Measurements from ENCODE around the gene ILKAP.
"Not testable (repeated sequence)": the region's sequence is repeated elsewhere in the genome, so short reads cannot be mapped to it uniquely, and the experiment has no call there.

ILKAP gene

DNA sequence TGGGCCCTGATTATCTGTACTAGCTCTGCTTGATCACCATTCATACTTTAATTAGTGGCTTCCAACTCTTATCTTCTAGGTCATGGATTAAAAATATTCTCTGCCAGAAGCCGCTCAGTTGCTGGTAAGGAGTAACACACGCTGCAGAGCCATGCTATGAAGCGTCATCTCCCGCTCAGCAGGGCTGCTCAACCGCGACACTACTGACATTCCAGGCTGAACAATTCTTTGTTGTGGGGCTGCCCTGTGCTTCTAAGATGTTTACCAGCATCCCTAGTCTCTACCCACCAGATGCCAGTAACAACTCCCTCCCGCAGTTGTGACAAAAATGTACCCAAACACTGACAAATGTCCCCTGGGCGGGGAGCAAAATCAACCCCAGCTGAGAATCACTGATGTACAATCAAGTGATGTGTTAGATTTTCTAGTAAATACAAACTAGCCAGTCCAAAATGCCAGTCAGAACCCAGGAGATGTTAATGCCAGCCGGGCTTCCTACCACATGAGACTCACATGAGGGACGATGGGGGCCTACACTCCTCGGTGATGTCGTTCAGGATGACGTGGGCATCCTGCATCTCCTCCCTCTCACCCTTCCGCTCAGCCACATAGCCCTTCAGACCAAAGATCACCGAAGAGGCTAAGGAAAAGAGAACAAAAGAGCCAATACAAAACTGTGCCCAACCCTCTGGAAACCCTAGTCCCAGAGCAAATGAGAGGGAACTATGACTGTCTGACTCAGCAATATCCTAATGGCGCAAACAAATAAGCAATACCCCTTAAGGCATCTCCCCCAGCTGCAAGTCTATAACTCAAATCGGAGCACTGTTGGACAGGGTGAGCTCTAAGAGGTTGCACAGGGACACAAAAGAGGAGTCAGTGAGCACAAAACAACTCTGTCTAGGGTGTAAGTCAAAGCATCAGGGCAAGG, 15.6 kb downstream of the ILKAP start:
- DNase-seq, result no peak

DNA sequence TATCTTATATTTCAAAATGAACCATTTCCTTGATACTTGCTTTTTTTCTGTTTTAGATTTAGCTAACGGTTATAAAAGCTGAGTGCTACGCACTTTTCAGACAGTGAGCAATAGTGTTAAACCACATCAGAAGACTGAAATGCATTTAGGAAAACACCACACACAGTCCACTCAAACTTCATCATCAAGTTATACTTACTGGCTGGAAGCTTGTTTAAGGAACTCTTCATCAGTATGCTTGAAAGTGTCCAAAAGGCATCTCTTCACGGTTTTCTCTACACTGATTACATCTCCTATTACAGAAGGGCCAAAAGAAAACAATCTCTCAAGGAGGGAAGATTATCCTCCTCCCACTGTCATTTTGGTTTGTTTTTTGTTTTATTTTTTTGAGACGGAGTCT, 19.7 kb downstream of the ILKAP start:
- DNase-seq, result no peak

- no peak for DNase-seq
Measured at GRCh38 chr2:238182362-238182761, 21.1 kb downstream of the ILKAP start.

- DNase-seq, result no peak
Measured at GRCh38 chr2:238180554-238180953, 22.9 kb downstream of the ILKAP start.

GRCh38 chr2:238176613-238177012, 26.9 kb downstream of the ILKAP start:
- DNase-seq, result no peak

DNA sequence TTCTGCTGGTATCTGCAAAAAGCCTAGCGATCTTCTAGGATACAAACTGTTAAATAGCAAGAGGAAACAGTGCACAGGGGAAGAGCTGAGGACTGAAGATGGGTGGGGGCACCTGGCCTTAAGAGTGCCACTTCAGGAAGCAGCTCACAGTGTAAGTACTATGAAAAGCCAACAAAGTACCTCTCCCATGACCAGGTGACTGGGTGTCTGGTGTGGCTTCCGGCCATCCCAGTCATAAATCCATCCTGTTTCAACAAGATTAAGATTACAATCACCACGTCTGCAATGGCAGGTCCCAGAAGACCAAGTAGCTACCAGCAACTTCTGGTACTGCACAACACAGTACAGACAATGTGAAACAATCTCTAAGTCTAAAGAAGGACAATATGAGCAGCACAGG, 28.8 kb downstream of the ILKAP start:
- DNase-seq, result no peak

DNA sequence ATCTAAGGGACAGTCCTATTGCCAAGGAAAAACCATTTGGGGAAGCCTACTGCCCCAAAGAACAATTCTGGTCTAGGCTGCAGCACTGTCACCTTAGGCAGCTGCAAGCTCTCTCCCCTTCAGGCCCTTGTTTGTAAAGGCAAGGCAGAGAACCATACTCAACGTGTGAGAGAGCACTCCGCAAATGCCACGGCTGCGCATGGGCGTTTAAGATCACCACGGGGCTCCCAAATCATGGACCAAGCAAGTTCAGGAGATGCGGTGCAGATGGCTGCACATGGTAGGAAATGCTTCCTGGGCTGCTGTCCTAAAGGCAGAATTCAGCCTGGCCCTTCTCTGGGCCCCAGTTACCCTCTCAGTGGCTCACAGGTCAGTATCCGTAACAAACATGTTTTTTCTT, 29.2 kb downstream of the ILKAP start:
- DNase-seq, result no peak

DNA sequence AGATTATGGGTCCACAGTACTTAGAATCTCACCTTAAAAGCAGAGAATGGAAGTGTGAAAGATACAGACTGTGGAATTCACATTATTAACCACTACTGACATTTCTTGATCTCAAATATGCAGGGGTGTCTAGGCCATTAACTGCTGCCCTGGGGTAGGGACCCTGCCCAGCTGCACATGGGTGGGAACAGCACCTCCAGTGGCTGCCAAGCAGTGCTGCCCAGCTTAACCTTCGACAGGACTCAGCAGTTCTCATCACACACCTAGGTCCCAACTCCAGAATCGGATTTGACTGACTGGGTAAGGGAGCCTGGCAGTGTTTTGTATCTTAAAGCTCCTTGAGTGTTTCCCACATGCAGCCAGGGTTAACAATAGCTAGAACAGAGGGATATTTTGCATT, 29.8 kb downstream of the ILKAP start:
- DNase-seq, result no peak

DNA sequence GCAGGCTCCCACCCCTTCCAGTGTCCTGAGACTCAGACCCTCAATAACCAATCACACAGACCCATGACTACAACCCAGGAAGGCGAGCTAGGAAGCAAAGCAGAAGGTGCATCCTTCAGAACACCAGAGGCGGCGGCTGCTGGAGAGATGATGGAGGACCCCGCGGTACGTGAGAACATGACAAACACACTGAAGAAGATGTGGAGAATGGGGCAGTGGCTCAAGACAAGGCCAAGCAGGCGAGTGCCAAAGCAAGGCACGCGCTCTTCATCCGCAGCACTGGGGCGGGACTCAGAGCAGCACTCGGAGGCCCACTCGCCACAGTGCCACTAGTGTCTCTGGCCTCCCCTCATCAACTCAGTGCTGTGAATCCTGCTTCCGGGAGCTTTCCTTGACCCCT, 31.1 kb downstream of the ILKAP start:
- no peak for DNase-seq

GRCh38 chr2:238171575-238172187, 31.8 kb downstream of the ILKAP start:
- no peak for DNase-seq

DNA sequence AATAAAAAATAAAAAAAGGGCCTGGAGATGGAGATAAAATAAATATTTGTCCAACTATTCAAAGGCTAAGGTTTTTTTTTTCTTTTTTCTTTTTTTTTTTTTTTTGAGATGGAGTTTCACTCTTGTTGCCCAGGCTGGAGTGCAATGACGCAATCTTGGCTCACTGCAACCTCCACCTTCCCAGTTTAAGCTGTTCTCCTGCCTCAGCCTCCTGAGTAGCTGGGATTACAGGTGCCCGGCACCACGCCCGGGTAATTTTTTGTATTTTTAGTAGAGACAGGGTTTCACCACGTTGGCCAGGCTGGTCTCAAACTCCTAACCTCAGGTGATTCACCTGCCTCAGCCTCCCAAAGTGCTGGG, 32.4 kb downstream of the ILKAP start:
- not testable (repeated sequence) for DNase-seq

GRCh38 chr2:238170386-238171071, 33.0 kb downstream of the ILKAP start:
- no peak for DNase-seq

GRCh38 chr2:238169708-238170251, 33.7 kb downstream of the ILKAP start:
- DNase-seq, result no peak

DNA sequence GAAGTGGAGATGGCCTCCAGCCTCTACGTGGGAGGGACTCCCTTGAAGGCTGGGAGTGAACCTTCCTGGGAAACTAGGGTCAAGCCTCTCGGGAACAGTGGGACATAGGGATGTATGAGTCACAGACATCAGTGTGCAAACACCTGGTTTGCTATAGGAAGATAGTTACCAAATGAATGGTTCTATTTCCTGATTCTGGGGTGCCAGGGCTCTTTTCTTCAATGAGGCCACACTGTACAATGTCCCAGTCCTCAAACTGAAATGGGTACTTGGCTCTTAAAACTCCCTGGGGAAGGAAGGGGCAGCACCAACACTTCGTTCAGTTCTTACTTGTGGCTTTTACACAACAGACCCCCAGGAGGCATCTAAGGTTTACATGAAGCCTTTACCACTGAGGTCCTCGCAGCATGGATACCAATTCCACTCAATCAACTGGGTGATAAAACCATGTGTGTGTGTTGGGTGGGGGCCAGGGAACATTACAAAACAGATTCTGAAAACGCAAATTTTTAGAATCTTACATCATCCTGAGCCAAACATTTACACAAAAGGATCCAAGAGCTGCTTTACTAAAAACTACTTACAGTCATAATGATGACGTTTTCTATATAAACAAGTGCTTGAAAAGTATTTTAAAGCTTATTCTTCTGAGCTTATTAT, 34.3 kb downstream of the ILKAP start:
- DNase-seq, result no peak

DNA sequence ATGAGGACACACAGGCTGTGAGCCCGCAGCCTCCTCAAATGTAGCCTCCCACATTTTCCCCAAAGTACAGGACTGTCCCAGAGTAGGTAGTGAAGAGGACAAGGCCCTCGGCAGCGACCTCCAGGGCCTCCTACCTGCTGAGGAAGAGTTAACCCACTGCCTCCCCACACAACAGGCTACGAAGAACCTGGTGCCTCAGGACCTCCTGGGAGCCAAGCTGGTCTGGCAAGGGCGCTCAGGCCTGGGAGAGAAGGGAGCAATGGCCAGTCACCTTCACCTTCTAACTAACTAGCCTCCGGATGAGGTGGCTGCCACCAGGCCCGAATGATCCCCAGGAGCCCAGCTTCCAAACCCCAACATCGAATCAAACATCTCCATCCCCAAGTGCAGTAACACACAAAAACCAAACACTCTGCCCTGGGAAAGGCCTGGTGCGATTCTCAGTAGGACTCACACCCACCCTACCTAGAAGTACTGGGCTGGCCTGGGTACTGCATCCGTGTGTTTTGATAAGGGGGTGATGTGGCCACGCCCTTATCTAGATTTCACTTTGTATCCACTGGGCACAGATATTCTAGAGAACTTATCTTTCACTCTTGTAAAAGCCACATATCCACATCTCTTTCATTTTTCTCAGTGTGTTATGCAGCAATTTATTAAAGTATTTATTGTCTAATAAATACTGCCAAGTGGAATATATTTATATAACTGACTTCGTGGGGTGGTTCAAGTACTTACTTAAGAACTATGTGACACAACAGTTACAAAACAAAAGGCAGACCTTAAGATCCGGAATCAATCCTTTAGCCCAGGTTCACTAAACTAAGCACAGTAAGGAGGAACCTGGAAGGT, 35.1 kb downstream of the ILKAP start:
- DNase-seq, result no peak

GRCh38 chr2:238167761-238168160, 35.7 kb downstream of the ILKAP start:
- no peak for DNase-seq

- DNase-seq, result no peak
Measured at GRCh38 chr2:238167344-238167715, 36.2 kb downstream of the ILKAP start.

DNA sequence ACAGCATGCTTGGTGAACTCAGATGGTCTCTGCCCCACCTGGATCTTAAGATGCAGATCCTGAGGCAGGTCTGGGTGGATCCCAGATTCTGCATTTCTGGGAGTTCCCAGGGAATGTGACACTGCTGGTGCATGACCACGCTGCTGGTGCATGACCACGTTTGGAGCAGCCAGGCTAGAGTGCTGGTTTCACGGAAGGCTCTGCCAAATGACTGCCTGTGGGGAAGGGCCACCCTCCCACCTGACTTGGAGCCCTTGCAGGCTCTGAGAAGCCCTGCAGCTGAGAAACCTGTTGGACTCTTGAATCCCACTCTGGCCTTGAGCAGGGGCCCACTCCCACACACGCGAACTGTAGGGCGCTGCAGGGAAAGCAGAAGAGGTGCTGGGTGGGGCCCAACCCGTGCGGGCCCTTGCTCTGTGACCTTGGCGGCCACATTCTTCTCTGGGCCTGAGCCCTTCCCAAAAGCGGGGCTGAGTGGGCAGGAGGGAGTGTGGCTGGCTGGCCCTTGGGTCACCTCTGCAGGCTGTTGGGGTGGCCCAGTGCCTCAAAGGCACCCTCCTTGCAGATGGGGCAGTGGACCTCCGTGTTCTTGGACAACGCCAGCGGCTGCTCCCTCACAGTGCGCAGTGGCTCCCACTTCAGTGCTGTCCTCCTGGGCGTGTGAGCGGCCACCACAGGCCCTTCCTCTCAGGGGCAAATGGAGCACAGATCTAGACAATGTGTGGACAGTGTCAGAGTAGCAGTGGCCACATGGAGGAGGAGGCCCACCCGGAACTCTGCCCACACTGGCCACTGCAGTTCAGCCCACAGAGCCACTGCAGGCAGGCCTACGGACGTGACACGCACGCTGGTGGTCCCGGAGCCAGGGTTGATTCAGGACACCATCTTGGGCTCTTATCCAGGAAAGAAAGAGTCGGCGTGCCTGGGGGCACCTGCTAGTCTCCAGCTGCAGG, 36.8 kb downstream of the ILKAP start:
- no peak for DNase-seq

DNA sequence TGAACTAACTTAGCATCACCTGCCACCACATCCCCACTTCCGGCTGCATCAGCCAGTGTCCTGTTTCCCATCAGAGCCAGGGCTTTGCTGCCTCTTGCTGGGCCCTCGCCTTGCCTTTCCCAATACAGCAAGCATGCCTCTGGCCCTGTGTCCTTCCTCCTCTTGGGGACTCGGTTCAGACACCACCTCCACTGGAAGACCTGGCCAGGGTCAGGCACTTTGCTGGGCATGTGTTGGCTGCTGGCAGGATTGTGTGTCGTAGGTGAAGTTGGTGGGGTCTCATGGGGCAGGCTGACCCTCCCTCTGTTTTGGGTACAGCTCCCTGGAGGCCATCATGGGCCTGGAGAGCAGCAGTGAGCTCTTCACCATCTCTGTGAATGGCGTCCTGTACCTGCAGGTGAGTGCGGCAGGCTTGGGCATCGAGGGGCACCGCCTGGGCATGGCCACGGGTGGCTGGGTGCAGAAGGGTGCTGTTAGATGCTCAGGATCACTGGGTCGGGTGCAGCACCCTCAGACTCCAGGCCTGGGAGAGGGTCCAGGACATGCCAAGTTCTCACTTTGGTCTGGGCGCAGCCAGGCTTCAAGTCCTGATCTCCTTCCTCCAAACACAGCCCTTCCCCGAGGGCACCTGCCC, 38.1 kb downstream of the ILKAP start:
- no peak for DNase-seq

- DNase-seq, result no peak
Measured at GRCh38 chr2:238164906-238165287, 38.6 kb downstream of the ILKAP start.
